HepG2 (cell line): ENCODE results near the gene KARS1. TPM values are rescaled to one million over a fixed set of nuclear protein-coding genes. Genes with fewer than 3 reads are reported as not detected.

Experiments
- AFF4 ChIP-seq: sonication (generic); formaldehyde crosslinking; IDR thresholded peaks from 2 replicates; pipeline ENCODE4 v1.4.0; 2020; ENCODE audit warnings: missing genetic modification reagents
- ARID3A ChIP-seq: IDR thresholded peaks from 2 replicates; pipeline ENCODE4 v1.6.1; 2012; ENCODE audit warnings: low read depth, low read length, improper control_type of control experiment
- BORCS8-MEF2B ChIP-seq: sonication (generic); formaldehyde crosslinking; IDR thresholded peaks from 2 replicates; pipeline ENCODE4 v1.8.0; 2022; ENCODE audit warnings: mild to moderate bottlenecking, missing genetic modification reagents
- DBP ChIP-seq: sonication (generic); formaldehyde crosslinking; IDR thresholded peaks from 2 replicates; pipeline ENCODE4 v1.4.0; 2020; ENCODE audit warnings: missing genetic modification reagents; ENCODE audit errors: not compliant biosample characterization
- FOSL1 ChIP-seq: sonication (generic); formaldehyde crosslinking; IDR thresholded peaks from 2 replicates; pipeline ENCODE4 v1.9.0; 2021; ENCODE audit warnings: missing genetic modification reagents, borderline replicate concordance
- FOXP4 ChIP-seq: sonication (generic); formaldehyde crosslinking; IDR thresholded peaks from 2 replicates; pipeline ENCODE4 v1.4.0; 2020; ENCODE audit warnings: missing genetic modification reagents
- GMEB1 ChIP-seq: sonication (generic); formaldehyde crosslinking; IDR thresholded peaks from 2 replicates; pipeline ENCODE4 v1.5.1; 2020; ENCODE audit warnings: missing genetic modification reagents, mild to moderate bottlenecking, borderline replicate concordance
- KAT7 ChIP-seq: IDR thresholded peaks from 2 replicates; pipeline ENCODE4 v1.6.1; 2018; ENCODE audit warnings: borderline replicate concordance, missing compliant biosample characterization
- PATZ1 ChIP-seq: sonication (generic); formaldehyde crosslinking; IDR thresholded peaks from 2 replicates; pipeline ENCODE4 v1.4.0; 2020; ENCODE audit warnings: missing genetic modification reagents
- PAWR ChIP-seq: sonication (generic); formaldehyde crosslinking; IDR thresholded peaks from 2 replicates; pipeline ENCODE4 v1.4.0; 2020; ENCODE audit warnings: missing genetic modification reagents, mild to moderate bottlenecking, borderline replicate concordance
- SAFB2 ChIP-seq: sonication (generic); formaldehyde crosslinking; IDR thresholded peaks from 2 replicates; pipeline ENCODE4 v1.5.1; 2020; ENCODE audit warnings: missing genetic modification reagents, low read depth, mild to moderate bottlenecking, borderline replicate concordance
- SRSF1 ChIP-seq: fragments of 200-400 bp; formaldehyde crosslinking; optimal IDR thresholded peaks from 2 replicates; pipeline ENCODE3; 2017; ENCODE audit warnings: mild to moderate bottlenecking, low read depth, low read length, moderate library complexity
- TOE1 ChIP-seq: sonication (generic); formaldehyde crosslinking; IDR thresholded peaks from 2 replicates; pipeline ENCODE4 v1.4.0; 2020; ENCODE audit warnings: mild to moderate bottlenecking, missing genetic modification reagents
- ZNF234 ChIP-seq: sonication (generic); formaldehyde crosslinking; conservative IDR thresholded peaks from 2 replicates; pipeline ENCODE4 v1.5.1; 2020; ENCODE audit warnings: mild to moderate bottlenecking, missing genetic modification reagents
- polyA plus RNA-seq, 8 experiments: library from polyadenylated mRNA; depleted of rRNA in 3 of 8; stranded (reverse) in 7 of 8; unstranded in 1 of 8; fragments of >200 nt; fragmentation: Illumina TruSeq in 4 of 8; extraction: Trizol in 4 of 8; gene quantifications; 2 replicates each; pipeline versions ENCODE4 v1.2.1 to v1.2.3, GENCODE V29; 2011 to 2016; ENCODE audit warnings: low read depth in 4 of 8, missing spikeins in 1 of 8, mixed read lengths in 1 of 8; ENCODE audit not compliant: insufficient read depth in 1 of 8
- total RNA-seq, 5 experiments: library from RNA; depleted of rRNA; stranded (reverse); fragments of >200 nt; fragmentation: Illumina TruSeq; extraction: Trizol; gene quantifications; 2 replicates each; pipeline ENCODE4 v1.2.3, GENCODE V29; 2016; ENCODE audit warnings: low read depth in 1 of 5

Gene KARS1
- total and polyA plus RNA-seq, 2 of the 13 experiments (the other 11 are each of a cell fraction or from before 2014, with no cell fraction given) = 141 to 276 TPM

- 0 out of 2 replicates have a peak, but pooled peaks have one; percentile 8 for TF ChIP-seq ARID3A
- TF ChIP-seq DBP (CRISPR knock-in tag) = no peak
- no peak for TF ChIP-seq TOE1 (CRISPR knock-in tag)
- 0 out of 2 replicates have a peak, but pooled peaks have one; percentile 37 for TF ChIP-seq BORCS8-MEF2B (CRISPR knock-in tag)
- TF ChIP-seq SRSF1 = no peak
- TF ChIP-seq SAFB2 (CRISPR knock-in tag) = no peak
- no peak for TF ChIP-seq PAWR (CRISPR knock-in tag)
- peak; percentile 69 for TF ChIP-seq FOSL1 (CRISPR knock-in tag)
- TF ChIP-seq GMEB1 (CRISPR knock-in tag) = no peak
- no peak for TF ChIP-seq AFF4 (CRISPR knock-in tag)
- TF ChIP-seq ZNF234 (CRISPR knock-in tag) = no peak
- TF ChIP-seq KAT7 (CRISPR knock-in tag) = no peak
- TF ChIP-seq FOXP4 = peak; percentile 69
- TF ChIP-seq PATZ1 (CRISPR knock-in tag) = peak; percentile 70; the same call in 1 of the 2 replicates
These were observed 53.3 kb downstream of the KARS1 start (continued) for GRCh38 chr16:75593825-75594820.
